Fibroblast of lung (primary cell): Measurements from ENCODE around the gene LRRC52. TPM values are rescaled to one million over a fixed set of nuclear protein-coding genes. Genes with fewer than 3 reads are reported as not detected.

ENCODE experiments used
- DNase-seq, 2 donors: peaks; one replicate each; pipeline versions ENCODE4 v3.0.0 to v3.0.0-alpha.2; 2010; ENCODE audit warnings: low read depth in 2 of 2
- H2AFZ ChIP-seq: 2 replicates; pipeline ENCODE4 v1.5.1; 2012; ENCODE audit warnings: low read length, control low read depth, inconsistent platforms
- H3K27ac ChIP-seq: 2 replicates; pipeline ENCODE4 v1.5.1; 2011; ENCODE audit warnings: low read length, control low read depth; ENCODE audit not compliant: insufficient read depth
- H3K27me3 ChIP-seq: 2 replicates; pipeline ENCODE4 v1.5.1; 2011; ENCODE audit warnings: mild to moderate bottlenecking, low read length; ENCODE audit not compliant: control insufficient read depth, insufficient read depth
- H3K36me3 ChIP-seq: 2 replicates; pipeline ENCODE4 v1.5.1; 2011; ENCODE audit warnings: low read length; ENCODE audit not compliant: control insufficient read depth, insufficient read depth
- H3K4me1 ChIP-seq: 2 replicates; pipeline ENCODE4 v1.5.1; 2011; ENCODE audit warnings: low read length; ENCODE audit not compliant: control insufficient read depth, insufficient read depth; ENCODE audit errors: extremely low read depth
- H3K4me2 ChIP-seq: 2 replicates; pipeline ENCODE4 v1.5.1; 2011; ENCODE audit warnings: low read length, control low read depth; ENCODE audit not compliant: insufficient read depth; ENCODE audit errors: extremely low read depth
- H3K4me3 ChIP-seq, 4 experiments: fragments of 200-600 bp in 1 of 4; sonication (generic) in 1 of 4; replicated peaks in 1 of 4; 2 replicates each; pipeline ENCODE4 v1.5.1; 2011 to 2016; ENCODE audit warnings: low read length in 4 of 4, low read depth in 3 of 4, mild to moderate bottlenecking in 3 of 4, control low read depth in 2 of 4, inconsistent platforms in 1 of 4, mixed read lengths in 1 of 4; ENCODE audit not compliant: insufficient read depth in 1 of 4; ENCODE audit errors: control extremely low read depth in 1 of 4
- H3K79me2 ChIP-seq: 2 replicates; pipeline ENCODE4 v1.5.1; 2012; ENCODE audit warnings: mild to moderate bottlenecking, low read length, inconsistent platforms; ENCODE audit not compliant: control insufficient read depth, insufficient read depth
- H3K9ac ChIP-seq: 2 replicates; pipeline ENCODE4 v1.5.1; 2011; ENCODE audit warnings: mild to moderate bottlenecking, low read length, control low read depth; ENCODE audit not compliant: insufficient read depth
- H3K9me3 ChIP-seq: 2 replicates; pipeline ENCODE4 v1.5.1; 2012; ENCODE audit warnings: low read depth, low read length; ENCODE audit not compliant: control insufficient read depth, insufficient read depth
- H4K20me1 ChIP-seq: 2 replicates; pipeline ENCODE4 v1.5.1; 2011; ENCODE audit warnings: low read length; ENCODE audit not compliant: control insufficient read depth, insufficient read depth; ENCODE audit errors: extremely low read depth
- CTCF ChIP-seq, 2 donors: IDR thresholded peaks in 1 of 2; conservative IDR thresholded peaks in 1 of 2; 1 replicate in 1 of 2; 2 replicates in 1 of 2; pipeline ENCODE4 v1.5.1; 2011 to 2012; ENCODE audit warnings: low read length in 2 of 2, control low read depth in 1 of 2, inconsistent platforms in 1 of 2, low read depth in 1 of 2, mild to moderate bottlenecking in 1 of 2
- EZH2 ChIP-seq: IDR thresholded peaks from 2 replicates; pipeline ENCODE4 v1.5.1; 2012; ENCODE audit warnings: low read length, control low read depth, mild to moderate bottlenecking; ENCODE audit errors: missing control alignments
- polyA plus RNA-seq, 2 donors: library from polyadenylated mRNA; depleted of rRNA in 1 of 2; stranded (reverse) in 1 of 2; unstranded in 1 of 2; fragments of >200 nt; gene quantifications; 2 replicates each; pipeline ENCODE4 v1.2.1, GENCODE V29; 2011 to 2012; ENCODE audit warnings: missing spikeins in 1 of 2
- total RNA-seq: library from RNA; depleted of rRNA; stranded (reverse); fragments of >200 nt; gene quantifications from 2 replicates; pipeline ENCODE4 v1.2.1, GENCODE V29; 2014

The LRRC52 gene
- total and polyA plus RNA-seq, 2 donors (not counting 1 experiment from before 2014, with no cell fraction given), result not detected

GRCh38 chr1:165533254-165533653 lies 10.5 kb upstream of the LRRC52 start:
- Histone ChIP-seq H3K4me2 (no peak overlapping the region), H3K4me1 (no peaks in the 10 kb centered on the region), H3K9ac (no peak overlapping the region), H3K27ac (no peak overlapping the region), H3K4me3 (no peak overlapping the region), H3K79me2 (no peaks in the 10 kb centered on the region), H4K20me1 (no peaks in the 10 kb centered on the region), H2AFZ (no peak overlapping the region), H3K9me3 (no peaks in the 10 kb centered on the region), H3K27me3 (no peaks in the 10 kb centered on the region), H3K36me3 (no peaks in the 10 kb centered on the region)
- no peak for DNase-seq
- TF ChIP-seq CTCF (conservative IDR thresholded peaks at IDR 0.05 in 1 of 2, IDR thresholded peaks at IDR 0.05 in 1 of 2; ENCODE audit: low read depth in 1 of 2, low read length in 2 of 2), result no peak
- no peak for TF ChIP-seq EZH2

DNA sequence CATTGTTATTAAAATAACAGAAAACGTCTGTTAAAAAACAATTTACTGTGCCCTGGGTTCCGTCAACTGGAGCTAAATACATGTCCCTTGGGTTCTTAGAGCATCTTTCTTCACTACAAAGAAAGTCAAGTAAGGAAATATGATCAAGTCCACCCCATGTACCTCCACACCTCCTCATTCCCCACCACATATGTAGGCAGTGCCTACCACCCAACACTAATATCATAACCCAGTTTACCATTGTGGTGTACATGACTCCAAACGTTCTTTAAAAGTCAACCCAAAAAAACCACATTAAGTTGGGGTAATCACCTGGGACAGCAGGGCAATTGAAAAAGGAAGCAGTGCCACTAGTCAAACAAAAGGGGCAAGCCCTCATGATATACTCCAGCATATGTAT lies 7.8 kb upstream of the LRRC52 start:
- H3K4me1 ChIP-seq, result no peaks in the 10 kb centered on the region
- no peaks in the 10 kb centered on the region for H3K36me3 ChIP-seq
- H3K9me3 ChIP-seq, result no peaks in the 10 kb centered on the region
- H4K20me1 ChIP-seq, result no peaks in the 10 kb centered on the region
- no peaks in the 10 kb centered on the region for H3K27me3 ChIP-seq
- no peak for DNase-seq
- H3K79me2 ChIP-seq, result no peaks in the 10 kb centered on the region
- no peak overlapping the region for H3K4me3 ChIP-seq
- no peak overlapping the region for H3K27ac ChIP-seq
- H3K4me2 ChIP-seq, result no peak overlapping the region
- H3K9ac ChIP-seq, result no peak overlapping the region
- no peak overlapping the region for H2AFZ ChIP-seq
- TF ChIP-seq EZH2 (no peak), CTCF (conservative IDR thresholded peaks at IDR 0.05 in 1 of 2, IDR thresholded peaks at IDR 0.05 in 1 of 2; ENCODE audit: low read depth in 1 of 2, low read length in 2 of 2) (no peak)

GRCh38 chr1:165537356-165538109 lies 6.3 kb upstream of the LRRC52 start:
- H3K36me3 ChIP-seq, result no peaks in the 10 kb centered on the region
- no peak for DNase-seq
- no peaks in the 10 kb centered on the region for H4K20me1 ChIP-seq
- no peak overlapping the region for H3K27ac ChIP-seq
- TF ChIP-seq EZH2 (no peak), CTCF (conservative IDR thresholded peaks at IDR 0.05 in 1 of 2, IDR thresholded peaks at IDR 0.05 in 1 of 2; ENCODE audit: low read depth in 1 of 2, low read length in 2 of 2) (no peak)
- H3K9ac ChIP-seq, result no peak overlapping the region
- no peak overlapping the region for H2AFZ ChIP-seq
- H3K4me3 ChIP-seq, result no peak overlapping the region
- H3K9me3 ChIP-seq, result no peaks in the 10 kb centered on the region
- no peak overlapping the region for H3K4me2 ChIP-seq
- no peaks in the 10 kb centered on the region for H3K4me1 ChIP-seq
- H3K27me3 ChIP-seq, result no peaks in the 10 kb centered on the region
- H3K79me2 ChIP-seq, result no peaks in the 10 kb centered on the region
